OCI-M2 (cell line): ENCODE data around the gene UHRF2.
"Not testable (repeated sequence)": the region's sequence is repeated elsewhere in the genome, so short reads cannot be mapped to it uniquely, and the experiment has no call there.

Experiments used
- DNase-seq: peaks from one replicate; lab custom pipeline; 2025; ENCODE audit not compliant: unreplicated experiment; lab: John Stamatoyannopoulos, UW

Gene UHRF2

DNA sequence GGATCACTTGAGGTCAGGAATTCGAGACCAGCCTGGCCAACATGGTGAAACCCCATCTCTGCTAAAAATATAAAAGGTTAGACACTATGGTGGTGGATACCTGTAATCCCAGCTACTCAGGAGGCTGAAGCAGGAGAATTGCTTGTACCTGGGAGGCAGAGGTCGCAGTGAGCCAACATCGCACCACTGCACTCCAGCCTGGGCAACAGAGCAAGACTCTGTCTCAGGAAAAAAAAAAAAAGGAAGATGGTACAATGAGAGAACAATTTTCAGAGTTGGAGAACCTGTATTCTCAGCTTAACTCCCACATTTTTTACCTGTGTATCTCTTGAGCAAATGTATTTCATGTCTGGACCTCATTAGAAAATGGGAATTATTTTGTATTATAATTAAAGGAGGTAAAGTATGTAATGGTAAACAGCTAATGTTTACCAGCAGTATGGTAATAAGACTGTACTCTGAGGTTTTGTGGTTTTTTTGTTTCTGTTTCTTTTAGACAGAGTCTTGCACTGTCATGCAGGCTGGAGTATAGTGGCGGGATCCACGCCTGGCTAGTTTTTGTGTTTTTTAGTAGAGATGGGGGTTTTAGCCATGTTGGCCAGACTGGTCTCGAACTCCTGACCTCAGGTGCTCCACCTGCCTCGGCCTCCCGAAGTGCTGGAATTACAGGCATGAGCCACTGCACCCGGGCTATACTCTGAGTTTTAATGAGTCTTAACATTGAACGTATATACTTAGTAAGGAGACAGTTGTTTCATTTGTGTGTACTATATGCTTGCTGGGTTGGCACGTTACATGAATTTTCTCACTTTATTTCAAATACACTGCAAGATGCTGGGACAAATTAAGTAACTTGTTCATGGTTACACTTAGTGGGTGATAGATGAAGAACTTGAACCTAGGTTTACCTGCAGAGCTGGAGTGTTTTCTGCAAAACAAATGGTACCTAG is 16.2 kb downstream of the UHRF2 start:
- DNase-seq = no peak

- no peak for DNase-seq
These were observed 18.0 kb downstream of the UHRF2 start for GRCh38 chr9:6431038-6431437.

- no peak for DNase-seq
These were observed 20.4 kb downstream of the UHRF2 start for GRCh38 chr9:6433410-6433809.

- no peak for DNase-seq
These were observed 26.2 kb downstream of the UHRF2 start for GRCh38 chr9:6439051-6439703.

- DNase-seq = no peak
These were observed 27.4 kb downstream of the UHRF2 start for GRCh38 chr9:6440405-6440804.

DNA sequence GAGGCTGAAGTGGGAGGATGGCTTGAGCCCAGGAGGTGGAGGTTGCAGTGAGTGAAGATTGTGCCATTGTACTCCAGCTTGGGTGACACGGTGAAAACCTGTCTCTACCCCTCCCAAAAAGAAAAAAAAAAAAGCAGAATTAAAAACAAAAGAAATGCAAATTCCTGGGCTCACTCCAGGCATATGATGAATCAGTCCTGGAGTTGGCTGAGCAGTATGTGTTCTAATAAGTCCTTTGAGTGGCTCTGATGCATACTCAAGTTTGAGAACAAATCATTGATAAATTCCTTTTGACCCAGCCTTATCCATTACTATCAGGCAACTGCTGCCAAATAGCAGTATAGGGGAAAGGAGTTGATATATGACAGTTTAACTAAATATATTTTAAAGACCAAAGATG is 28.3 kb downstream of the UHRF2 start:
- DNase-seq = no peak

DNA sequence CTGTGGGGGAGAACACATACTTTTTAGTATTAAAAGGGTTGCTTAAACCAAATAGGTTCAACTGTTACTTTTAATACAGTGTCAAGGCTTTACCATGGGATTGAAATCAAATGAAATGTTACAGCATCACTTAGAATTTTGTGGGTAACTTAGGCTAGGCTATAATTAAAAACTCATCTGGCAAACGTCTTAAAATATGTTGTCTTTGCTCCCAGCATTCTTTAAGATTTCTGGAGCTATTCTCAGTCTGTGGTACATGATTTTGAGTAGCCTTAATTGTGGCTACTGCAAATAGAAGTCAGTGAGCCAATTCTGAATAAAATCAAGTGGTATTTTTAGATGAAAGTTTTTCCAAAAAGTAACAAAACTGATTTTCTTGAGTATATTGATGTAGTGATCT is 30.7 kb downstream of the UHRF2 start:
- DNase-seq = no peak

DNA sequence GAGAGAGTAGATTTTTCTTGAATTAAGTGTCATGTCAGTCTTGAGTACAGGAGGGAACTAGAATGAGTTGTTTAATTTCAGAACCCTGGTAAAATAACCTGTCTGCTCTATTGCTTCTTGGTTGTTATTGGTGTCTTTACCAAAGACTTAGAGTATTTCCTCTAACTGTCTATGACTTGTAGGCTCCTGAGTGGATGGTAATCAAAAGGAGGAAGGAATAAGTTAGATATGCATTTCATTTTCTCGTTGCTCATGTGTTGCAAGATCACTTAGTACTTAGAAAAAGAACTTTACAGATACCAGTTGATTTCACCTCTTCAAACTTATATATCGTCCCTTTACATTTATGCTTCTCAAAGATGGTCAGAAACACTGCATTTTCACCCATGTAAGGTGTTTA is 31.1 kb downstream of the UHRF2 start:
- DNase-seq = no peak

DNA sequence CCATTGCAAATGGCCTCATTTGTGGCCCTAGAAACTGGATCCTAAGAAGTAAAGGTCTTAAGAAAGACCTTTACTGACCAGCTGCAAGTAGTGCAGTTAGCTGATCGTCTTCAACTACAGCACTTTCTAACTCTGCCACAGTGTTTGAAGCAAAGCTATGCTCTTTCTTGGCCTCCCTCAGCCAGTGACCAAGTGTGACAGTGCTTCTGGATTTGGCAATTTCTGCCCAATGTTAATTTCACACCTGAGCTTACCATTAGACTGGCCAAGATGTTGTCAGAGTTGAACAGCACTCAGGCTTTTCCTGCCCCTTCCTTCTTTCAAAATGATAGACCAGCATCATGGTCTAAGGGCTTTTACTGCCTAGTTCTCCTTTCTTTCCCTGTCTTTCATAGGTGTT is 36.1 kb downstream of the UHRF2 start:
- DNase-seq = no peak

DNA sequence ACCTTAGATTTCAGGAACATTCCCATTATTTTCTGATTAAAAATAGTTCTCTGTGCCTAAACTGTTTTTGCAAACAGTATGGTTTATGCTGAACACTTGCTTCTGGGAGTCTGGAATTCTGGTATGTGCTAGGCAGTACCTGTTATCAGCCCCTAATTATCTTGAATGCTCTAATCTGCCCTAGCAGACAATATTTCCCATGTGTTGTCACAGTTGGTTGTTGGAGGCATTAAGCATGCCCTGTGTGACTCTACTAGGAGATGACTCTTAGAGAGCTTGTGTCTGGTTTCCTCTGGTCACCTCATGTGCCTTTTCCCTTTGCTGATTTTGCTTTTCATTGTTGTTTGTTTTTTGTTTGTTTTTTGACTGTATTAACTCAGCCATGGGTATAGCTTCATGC is 36.6 kb downstream of the UHRF2 start:
- DNase-seq = no peak

DNA sequence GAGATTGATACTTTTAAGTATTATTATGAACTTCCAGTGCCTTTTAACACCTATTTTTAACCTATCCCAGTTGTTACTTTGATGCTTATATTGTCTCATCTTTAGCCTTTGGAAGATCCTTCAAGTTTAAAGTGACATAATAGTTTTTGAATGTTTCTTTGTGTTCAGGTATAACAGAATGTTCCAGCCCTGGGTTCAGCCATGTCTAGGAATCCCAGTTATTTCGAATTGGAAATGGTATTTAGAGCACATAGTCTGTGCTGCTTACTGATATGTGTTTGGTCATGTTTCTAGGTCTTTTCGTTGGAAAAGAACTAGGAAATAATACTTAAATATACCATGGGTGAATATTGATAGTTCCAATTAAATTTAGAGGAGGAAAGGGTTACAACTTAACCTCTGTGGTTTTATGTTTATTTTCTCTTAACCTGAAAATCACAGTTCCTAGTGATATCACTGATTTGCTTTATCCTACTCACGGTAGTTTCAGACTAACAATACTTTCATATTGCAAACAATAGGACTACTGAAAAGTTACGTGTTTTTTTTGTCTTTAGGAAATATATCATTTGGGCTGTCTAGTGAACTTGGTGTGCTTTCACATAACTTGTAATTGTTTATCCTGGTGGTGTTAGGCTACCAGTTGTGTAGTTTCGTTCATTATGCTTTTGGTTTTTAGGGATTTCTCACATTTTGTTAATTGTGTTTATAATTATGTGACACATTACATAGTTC is 37.8 kb downstream of the UHRF2 start:
- no peak for DNase-seq

- DNase-seq = not testable (repeated sequence)
These were observed 42.3 kb downstream of the UHRF2 start for GRCh38 chr9:6455292-6455691.

GRCh38 chr9:6458704-6459103 is 45.7 kb downstream of the UHRF2 start:
- not testable (repeated sequence) for DNase-seq

GRCh38 chr9:6459718-6460117 is 46.7 kb downstream of the UHRF2 start:
- no peak for DNase-seq

- no peak for DNase-seq
These were observed 47.3 kb downstream of the UHRF2 start for GRCh38 chr9:6460189-6460768.

DNA sequence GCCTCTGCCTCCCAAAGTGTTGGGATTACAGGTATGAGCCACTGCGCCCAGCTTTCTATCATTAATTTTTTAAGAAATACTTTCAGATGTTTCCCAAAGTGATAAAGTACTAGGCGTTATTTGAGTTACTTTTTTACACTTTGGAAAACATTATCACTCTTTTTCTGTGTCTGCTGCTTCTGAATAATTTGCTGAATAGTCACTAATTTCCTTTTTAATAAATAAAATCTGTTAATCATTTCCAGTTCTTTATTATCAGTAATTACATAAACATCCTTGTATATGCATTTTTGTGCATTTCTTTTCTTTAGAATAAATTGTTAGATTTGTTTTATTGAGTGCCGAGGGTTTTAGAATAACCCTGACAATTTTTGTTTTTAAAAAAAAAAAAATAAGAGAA is 48.6 kb downstream of the UHRF2 start:
- no peak for DNase-seq

DNA sequence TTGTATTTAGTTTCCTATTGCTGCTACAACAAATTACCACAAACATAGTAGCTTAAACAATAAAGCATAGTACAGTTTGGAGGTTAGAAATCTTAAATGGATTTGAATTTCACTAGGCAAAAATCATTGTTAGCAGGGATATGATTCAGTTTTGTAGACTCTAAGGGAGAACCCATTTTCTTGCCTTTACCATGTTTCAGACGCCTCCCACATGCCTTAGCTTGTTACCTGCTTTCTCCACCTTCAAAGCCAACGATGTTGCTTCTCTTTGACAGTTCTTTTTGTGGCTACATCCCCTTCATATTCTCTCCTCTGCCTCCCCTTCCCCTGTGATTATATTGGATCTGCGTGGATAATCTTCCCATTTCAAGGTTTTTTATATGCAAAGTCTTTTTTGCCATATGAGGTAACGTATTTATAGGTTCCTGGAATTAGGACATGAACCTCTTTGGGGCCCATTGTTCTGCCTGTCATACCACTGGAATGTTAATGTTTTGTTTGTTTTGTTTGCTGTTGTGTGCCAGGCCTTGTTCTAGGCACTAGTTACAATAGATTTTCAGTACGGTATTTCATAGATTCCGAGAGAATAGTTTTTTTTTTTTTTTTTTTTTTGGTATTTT is 54.1 kb downstream of the UHRF2 start:
- DNase-seq = no peak

- no peak for DNase-seq
These were observed 58.3 kb downstream of the UHRF2 start for GRCh38 chr9:6471231-6471850.

DNA sequence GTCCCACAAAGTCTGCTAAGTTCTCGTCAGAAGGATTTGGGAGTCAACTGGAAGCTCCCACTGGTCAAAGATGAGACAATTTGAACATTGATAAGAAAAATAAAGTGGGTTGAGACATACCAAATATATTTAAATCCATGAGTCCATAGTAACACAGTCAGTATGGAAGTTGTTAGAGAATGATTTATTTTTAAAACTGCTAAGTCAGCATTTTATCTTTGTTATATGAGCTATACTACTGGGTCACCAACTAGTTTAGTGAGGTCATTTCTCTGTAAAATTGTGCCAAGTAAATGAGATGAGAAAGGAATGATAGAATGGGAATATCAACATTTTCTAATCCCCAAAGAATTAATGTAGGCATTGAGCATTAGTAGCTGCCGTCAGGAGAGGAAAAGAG is 60.2 kb downstream of the UHRF2 start:
- no peak for DNase-seq

DNA sequence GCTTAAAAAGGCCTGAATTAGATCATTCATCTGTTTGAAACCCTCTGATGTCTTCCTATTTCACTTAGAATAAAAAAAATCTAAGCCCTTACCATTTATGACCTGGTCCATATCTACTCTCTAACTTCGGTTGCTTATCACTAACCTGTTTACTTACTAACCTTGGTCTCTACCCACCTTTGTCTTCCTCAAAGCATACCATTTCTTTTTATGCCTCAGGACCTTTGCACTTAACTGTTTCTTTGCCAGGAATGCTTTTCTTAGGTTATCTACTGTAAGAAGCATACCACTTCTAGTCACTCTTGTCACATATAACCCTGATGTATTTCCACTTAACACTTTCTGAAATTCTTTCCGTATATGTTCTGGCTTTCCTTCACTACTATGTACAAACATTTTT is 67.0 kb downstream of the UHRF2 start:
- DNase-seq = no peak

- no peak for DNase-seq
These were observed 71.2 kb downstream of the UHRF2 start for GRCh38 chr9:6484210-6484609.
